ENCODE data around the gene HRCT1.

HRCT1 gene

GRCh38 chr9:35907711-35908503 is 1.9 kb downstream of the HRCT1 start:
- Histone ChIP-seq H3K27me3 (ENCODE audit: insufficient read depth, low read length) (no peaks in the 10 kb centered on the region; the same call in 1 of the 2 replicates), H3K9ac (ENCODE audit: low read length) (no peak overlapping the region), H3K4me2 (ENCODE audit: low read length) (no peak overlapping the region), H3K4me1 (ENCODE audit: insufficient read depth, low read length, severe bottlenecking) (no peaks in the 10 kb centered on the region), H3K4me3 (ENCODE audit: low read depth, low read length, poor library complexity, severe bottlenecking) (no peak overlapping the region), H3K36me3 (ENCODE audit: insufficient read depth, low read length) (no peaks in the 10 kb centered on the region), H3K9me2 (ENCODE audit: low read depth, low read length) (no peaks in the 10 kb centered on the region), H2AFZ (ENCODE audit: low read length) (no peak overlapping the region), H3F3A (ENCODE audit: insufficient read depth, low read length) (no peaks in the 10 kb centered on the region), H3K27ac (ENCODE audit: low read depth, low read length, poor library complexity, severe bottlenecking) (no peak overlapping the region), H3K9me3 (ENCODE audit: low read length) (no peaks in the 10 kb centered on the region), H4K20me1 (ENCODE audit: insufficient read depth, low read length) (no peaks in the 10 kb centered on the region), H3K79me2 (ENCODE audit: insufficient read depth, low read length) (no peaks in the 10 kb centered on the region)
- TF ChIP-seq, protein P1, sequence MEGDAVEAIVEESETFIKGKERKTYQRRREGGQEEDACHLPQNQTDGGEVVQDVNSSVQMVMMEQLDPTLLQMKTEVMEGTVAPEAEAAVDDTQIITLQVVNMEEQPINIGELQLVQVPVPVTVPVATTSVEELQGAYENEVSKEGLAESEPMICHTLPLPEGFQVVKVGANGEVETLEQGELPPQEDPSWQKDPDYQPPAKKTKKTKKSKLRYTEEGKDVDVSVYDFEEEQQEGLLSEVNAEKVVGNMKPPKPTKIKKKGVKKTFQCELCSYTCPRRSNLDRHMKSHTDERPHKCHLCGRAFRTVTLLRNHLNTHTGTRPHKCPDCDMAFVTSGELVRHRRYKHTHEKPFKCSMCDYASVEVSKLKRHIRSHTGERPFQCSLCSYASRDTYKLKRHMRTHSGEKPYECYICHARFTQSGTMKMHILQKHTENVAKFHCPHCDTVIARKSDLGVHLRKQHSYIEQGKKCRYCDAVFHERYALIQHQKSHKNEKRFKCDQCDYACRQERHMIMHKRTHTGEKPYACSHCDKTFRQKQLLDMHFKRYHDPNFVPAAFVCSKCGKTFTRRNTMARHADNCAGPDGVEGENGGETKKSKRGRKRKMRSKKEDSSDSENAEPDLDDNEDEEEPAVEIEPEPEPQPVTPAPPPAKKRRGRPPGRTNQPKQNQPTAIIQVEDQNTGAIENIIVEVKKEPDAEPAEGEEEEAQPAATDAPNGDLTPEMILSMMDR (IDR thresholded peaks at IDR 0.05; ENCODE audit: low read length): no peak
- no peak for TF ChIP-seq EZH2 (IDR thresholded peaks at IDR 0.05; ENCODE audit: borderline replicate concordance, low read length)

DNA sequence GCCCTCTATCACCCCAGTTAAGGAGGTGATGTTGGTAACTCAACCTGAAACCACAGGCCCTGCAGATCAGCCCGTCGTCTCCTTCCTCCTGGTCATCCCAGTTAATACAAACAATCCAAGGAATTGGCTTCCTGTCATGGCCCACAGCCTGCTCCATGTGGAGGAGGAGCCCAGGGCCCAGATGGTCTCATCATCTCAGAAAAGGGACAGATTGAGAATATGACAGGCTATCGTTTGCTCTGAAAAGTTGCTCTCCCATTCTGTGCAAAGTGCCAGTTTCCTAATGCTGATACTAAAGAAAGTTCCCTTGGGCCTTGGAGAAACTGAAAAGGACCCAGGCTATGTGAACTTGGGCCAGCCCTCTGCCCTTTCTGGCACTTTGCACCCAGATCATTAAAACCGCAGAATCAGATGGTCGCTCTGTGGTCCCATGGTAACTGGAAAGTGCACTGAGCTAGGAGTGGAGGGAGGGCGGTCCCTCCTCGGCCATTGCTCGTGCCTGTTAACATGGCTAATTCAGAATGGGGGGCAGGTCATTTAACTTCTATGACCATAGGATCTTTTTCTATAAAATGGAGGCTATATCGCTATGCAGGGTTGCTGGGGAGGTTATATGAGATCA is 2.6 kb downstream of the HRCT1 start:
- Histone ChIP-seq H3K4me3 (ENCODE audit: low read depth, low read length, poor library complexity, severe bottlenecking) (no peak overlapping the region), H3K9me2 (ENCODE audit: low read depth, low read length) (no peaks in the 10 kb centered on the region), H3K27me3 (ENCODE audit: insufficient read depth, low read length) (no peaks in the 10 kb centered on the region; the same call in 1 of the 2 replicates), H3K4me1 (ENCODE audit: insufficient read depth, low read length, severe bottlenecking) (no peaks in the 10 kb centered on the region), H3K9me3 (ENCODE audit: low read length) (no peaks in the 10 kb centered on the region), H3K4me2 (ENCODE audit: low read length) (no peak overlapping the region), H4K20me1 (ENCODE audit: insufficient read depth, low read length) (no peaks in the 10 kb centered on the region), H2AFZ (ENCODE audit: low read length) (no peak overlapping the region), H3K27ac (ENCODE audit: low read depth, low read length, poor library complexity, severe bottlenecking) (no peak overlapping the region), H3K9ac (ENCODE audit: low read length) (no peak overlapping the region), H3K79me2 (ENCODE audit: insufficient read depth, low read length) (no peaks in the 10 kb centered on the region), H3K36me3 (ENCODE audit: insufficient read depth, low read length) (no peaks in the 10 kb centered on the region), H3F3A (ENCODE audit: insufficient read depth, low read length) (no peaks in the 10 kb centered on the region)
- TF ChIP-seq, protein P1 (IDR thresholded peaks at IDR 0.05; ENCODE audit: low read length): no peak
- no peak for TF ChIP-seq EZH2 (IDR thresholded peaks at IDR 0.05; ENCODE audit: borderline replicate concordance, low read length)

DNA sequence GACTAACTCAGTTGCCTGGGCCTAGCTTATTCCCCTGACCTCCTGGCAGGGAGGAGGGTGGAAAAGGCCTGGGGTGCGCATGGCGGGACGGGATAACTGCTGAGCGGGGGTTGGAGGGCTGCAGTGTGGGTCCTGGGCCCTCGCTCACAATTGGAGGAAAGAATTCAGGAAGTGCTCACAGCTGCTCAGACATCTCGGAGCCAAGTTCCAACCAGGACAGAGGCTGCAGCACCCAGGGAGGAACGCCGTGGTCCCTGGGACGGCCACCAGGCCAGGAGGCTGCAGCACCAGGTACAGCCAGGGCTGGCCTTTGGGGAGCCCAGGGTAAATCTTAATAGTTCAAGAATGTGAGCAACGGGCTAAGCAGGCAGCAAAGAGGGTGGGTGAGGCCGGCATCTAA is 3.3 kb downstream of the HRCT1 start, which contains the start of gene SPAAR:
SPAAR (plus strand) TSS at position 217 of the 400 bp plus-strand sequence. CDS start 974 bp downstream, outside the sequence.
- Histone ChIP-seq H3K4me3 (ENCODE audit: low read depth, low read length, poor library complexity, severe bottlenecking) (no peak within 1 kb of the TSS), H3K27me3 (ENCODE audit: insufficient read depth, low read length) (no peaks in the 10 kb centered on the region; the same call in 1 of the 2 replicates), H3K4me1 (ENCODE audit: insufficient read depth, low read length, severe bottlenecking) (no peaks in the 10 kb centered on the region), H4K20me1 (ENCODE audit: insufficient read depth, low read length) (no peaks in the 10 kb centered on the region), H3F3A (ENCODE audit: insufficient read depth, low read length) (no peaks in the 10 kb centered on the region), H3K4me2 (ENCODE audit: low read length) (no peak within 1 kb of the TSS), H3K79me2 (ENCODE audit: insufficient read depth, low read length) (no peaks in the 10 kb centered on the region), H2AFZ (ENCODE audit: low read length) (no peak within 1 kb of the TSS), H3K36me3 (ENCODE audit: insufficient read depth, low read length) (no peaks in the 10 kb centered on the region), H3K27ac (ENCODE audit: low read depth, low read length, poor library complexity, severe bottlenecking) (no peak within 1 kb of the TSS), H3K9ac (ENCODE audit: low read length) (no peak within 1 kb of the TSS), H3K9me3 (ENCODE audit: low read length) (no peaks in the 10 kb centered on the region), H3K9me2 (ENCODE audit: low read depth, low read length) (no peaks in the 10 kb centered on the region)
- no peak for TF ChIP-seq EZH2 (IDR thresholded peaks at IDR 0.05; ENCODE audit: borderline replicate concordance, low read length)
- TF ChIP-seq, protein P1 (IDR thresholded peaks at IDR 0.05; ENCODE audit: low read length): no peak

All from OCI-LY1 (cell line).